ENCODE data around the gene KAZN.

Gene KAZN

GRCh38 chr1:15122331-15122730 lies 523.8 kb downstream of the KAZN start:
- no peak overlapping the region for H3K4me3 ChIP-seq (ENCODE audit: control insufficient read depth, low read depth, low read length)
- TF ChIP-seq CTCF (conservative IDR thresholded peaks at IDR 0.05; ENCODE audit: control insufficient read depth, insufficient read depth, low read depth, low read length), result no peak
- DNase-seq (ENCODE audit: low read depth), result no peak

GRCh38 chr1:15123270-15123669 lies 524.8 kb downstream of the KAZN start:
- no peak overlapping the region for H3K4me3 ChIP-seq (ENCODE audit: control insufficient read depth, low read depth, low read length)
- DNase-seq (ENCODE audit: low read depth), result no peak
- TF ChIP-seq CTCF (conservative IDR thresholded peaks at IDR 0.05; ENCODE audit: control insufficient read depth, insufficient read depth, low read depth, low read length), result no peak

- no peak overlapping the region for H3K4me3 ChIP-seq (ENCODE audit: control insufficient read depth, low read depth, low read length)
- no peak for TF ChIP-seq CTCF (conservative IDR thresholded peaks at IDR 0.05; ENCODE audit: control insufficient read depth, insufficient read depth, low read depth, low read length)
- DNase-seq (ENCODE audit: low read depth), result no peak
These were observed 525.4 kb downstream of the KAZN start for GRCh38 chr1:15123925-15124324.

GRCh38 chr1:15124362-15125100 lies 526.0 kb downstream of the KAZN start:
- no peak overlapping the region for H3K4me3 ChIP-seq (ENCODE audit: control insufficient read depth, low read depth, low read length)
- no peak for DNase-seq (ENCODE audit: low read depth)
- TF ChIP-seq CTCF (conservative IDR thresholded peaks at IDR 0.05; ENCODE audit: control insufficient read depth, insufficient read depth, low read depth, low read length), result no peak

- DNase-seq (ENCODE audit: low read depth), result no peak
- H3K4me3 ChIP-seq (ENCODE audit: control insufficient read depth, low read depth, low read length), result no peak overlapping the region
- no peak for TF ChIP-seq CTCF (conservative IDR thresholded peaks at IDR 0.05; ENCODE audit: control insufficient read depth, insufficient read depth, low read depth, low read length)
These were observed 526.7 kb downstream of the KAZN start for GRCh38 chr1:15125101-15125745.

DNA sequence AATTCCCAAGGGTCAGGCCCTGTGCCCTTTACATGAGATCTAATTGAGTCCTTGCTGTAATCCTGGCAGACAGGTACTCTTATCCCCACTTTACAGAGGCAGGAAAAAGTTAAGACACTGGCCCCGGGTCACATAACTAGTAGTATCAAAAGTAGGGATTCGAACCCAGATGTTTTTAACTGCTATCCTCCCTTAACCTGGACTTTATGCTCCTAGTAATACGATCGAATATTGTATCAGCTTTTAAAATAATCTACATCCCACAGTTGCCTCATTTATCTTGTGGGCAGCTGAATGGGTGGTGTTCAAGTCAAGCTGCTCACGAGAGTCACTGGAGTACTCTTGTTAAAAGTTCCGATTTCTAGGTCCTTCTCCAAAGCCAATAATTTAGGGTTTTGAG lies 529.6 kb downstream of the KAZN start:
- TF ChIP-seq CTCF (conservative IDR thresholded peaks at IDR 0.05; ENCODE audit: control insufficient read depth, insufficient read depth, low read depth, low read length), result no peak
- DNase-seq (ENCODE audit: low read depth), result no peak
- no peak overlapping the region for H3K4me3 ChIP-seq (ENCODE audit: control insufficient read depth, low read depth, low read length)

All from fibroblast of mammary gland (primary cell).